Astrocyte of the cerebellum (primary cell): Measurements from ENCODE around the gene NFE2L3.
"Not testable (repeated sequence)": the region's sequence is repeated elsewhere in the genome, so short reads cannot be mapped to it uniquely, and the experiment has no call there.

Experiments
- DNase-seq: peaks from one replicate; pipeline ENCODE4 v3.0.0-alpha.2; 2011; ENCODE audit warnings: low read depth
- H3K4me3 ChIP-seq: 2 replicates; pipeline ENCODE4 v1.5.1; 2011; ENCODE audit warnings: mild to moderate bottlenecking, low read depth, low read length, moderate library complexity
- CTCF ChIP-seq: IDR thresholded peaks from 2 replicates; pipeline ENCODE4 v1.5.1; 2012; ENCODE audit warnings: low read length, low read depth, moderate library complexity, mild to moderate bottlenecking; ENCODE audit errors: missing control alignments
- in situ Hi-C: cut with HindIII; loops from 2 replicates; pipeline ENCODE4 v1.10.0; 2017; ENCODE audit warnings: low sequenced_read_pairs

Gene NFE2L3

GRCh38 chr7:26151650-26151952 is 397 bp upstream of the NFE2L3 start:
- in situ Hi-C loops = loop anchor here (25.0 kb wide), 1 partner anchor 1011 kb away; the partner anchor contains the start of genes HOXA10, HOXA3, HOXA7 and HOXA9
- peak overlapping the region; percentile 53 for H3K4me3 ChIP-seq
- no peak for TF ChIP-seq CTCF
- no peak for DNase-seq

GRCh38 chr7:26152782-26153240 is 813 bp downstream of the NFE2L3 start:
- DNase-seq = not testable (repeated sequence)
- H3K4me3 ChIP-seq = peak overlapping the region; percentile 53
- in situ Hi-C loops = loop anchor here (25.0 kb wide), 1 partner anchor 1009 kb away; the partner anchor contains the start of genes HOXA10, HOXA3, HOXA7 and HOXA9

- in situ Hi-C loops = loop anchor here (25.0 kb wide), 1 partner anchor 1009 kb away; the partner anchor contains the start of genes HOXA10, HOXA3, HOXA7 and HOXA9
- TF ChIP-seq CTCF = no peak
- peak overlapping the region; percentile 53 for H3K4me3 ChIP-seq
- DNase-seq = no peak
Observed at GRCh38 chr7:26153241-26153822, 1.3 kb downstream of the NFE2L3 start.

GRCh38 chr7:26153823-26154783 is 2.1 kb downstream of the NFE2L3 start:
- DNase-seq = no peak
- no peak for TF ChIP-seq CTCF
- in situ Hi-C loops = loop anchor here (25.0 kb wide), 1 partner anchor 1008 kb away; the partner anchor contains the start of genes HOXA10, HOXA3, HOXA7 and HOXA9
- peak overlapping the region; percentile 53 for H3K4me3 ChIP-seq

- DNase-seq = peak; percentile 24
- peak overlapping the region; percentile 9 for H3K4me3 ChIP-seq
- in situ Hi-C loops = loop anchor here (25.0 kb wide), 1 partner anchor 1007 kb away; the partner anchor contains the start of genes HOXA10, HOXA3, HOXA7 and HOXA9
Observed at GRCh38 chr7:26155531-26156375, 3.8 kb downstream of the NFE2L3 start.

More at GRCh38 chr7:26155531-26156375, 3.8 kb downstream of the NFE2L3 start:
- TF ChIP-seq CTCF = no peak
